Endothelial cell of umbilical vein (primary cell): ENCODE measurements around the gene CHID1.

ENCODE experiments used
- EZH2 ChIP-seq: IDR thresholded peaks from 2 replicates; pipeline ENCODE4 v1.6.1; 2012; ENCODE audit warnings: borderline replicate concordance, low read depth, mild to moderate bottlenecking, moderate library complexity, low read length, inconsistent platforms; ENCODE audit not compliant: severe bottlenecking
- FOS ChIP-seq: IDR thresholded peaks from 2 replicates; pipeline ENCODE4 v1.6.1; 2011; ENCODE audit warnings: mild to moderate bottlenecking, low read length, moderate library complexity, borderline replicate concordance; ENCODE audit not compliant: insufficient read depth
- POLR2A ChIP-seq: IDR thresholded peaks from 2 replicates; pipeline ENCODE4 v1.6.1; 2012; ENCODE audit warnings: low read depth, mild to moderate bottlenecking, control low read depth, low read length
- POLR2AphosphoS5 ChIP-seq: IDR thresholded peaks from 2 replicates; pipeline ENCODE4 v1.6.1; 2012; ENCODE audit warnings: low read depth, mild to moderate bottlenecking, control low read depth, low read length, moderate library complexity; ENCODE audit not compliant: insufficient read depth
- TF ChIP-seq, protein P1 (sequence below), 2 donors: IDR thresholded peaks; 1 replicate in 1 of 2; 2 replicates in 1 of 2; pipeline ENCODE4 v1.5.1; 2011; ENCODE audit warnings: low read length in 2 of 2, mild to moderate bottlenecking in 2 of 2, moderate library complexity in 2 of 2, control low read depth in 1 of 2, inconsistent platforms in 1 of 2, low read depth in 1 of 2; ENCODE audit not compliant: insufficient read depth in 1 of 2; ENCODE audit errors: extremely low read depth in 1 of 2
- TF ChIP-seq, protein P2 (sequence below): IDR thresholded peaks from 2 replicates; pipeline ENCODE4 v1.6.1; 2011; ENCODE audit not compliant: insufficient read depth, insufficient read length

DNA sequence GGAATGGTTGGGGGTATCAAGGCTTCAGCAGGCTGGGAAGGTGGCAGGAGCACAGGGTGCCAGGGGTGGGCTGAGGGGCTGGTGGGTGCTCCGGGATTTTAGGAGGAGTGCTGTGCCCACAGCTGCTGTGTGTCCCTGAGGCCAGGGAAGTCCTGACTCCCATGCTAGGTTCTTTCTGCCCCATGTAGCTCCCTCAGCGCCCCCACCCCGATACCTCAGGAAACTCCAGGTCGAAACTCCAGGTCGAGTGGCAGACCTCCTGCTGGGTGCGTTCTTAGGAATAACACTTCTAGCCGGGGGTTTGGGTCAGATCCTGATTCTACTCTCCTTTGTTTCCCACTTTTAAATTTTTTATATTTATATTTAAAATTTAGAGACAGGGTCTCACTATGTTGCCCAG is 23.3 kb upstream of the CHID1 start:
- TF ChIP-seq, protein P1, sequence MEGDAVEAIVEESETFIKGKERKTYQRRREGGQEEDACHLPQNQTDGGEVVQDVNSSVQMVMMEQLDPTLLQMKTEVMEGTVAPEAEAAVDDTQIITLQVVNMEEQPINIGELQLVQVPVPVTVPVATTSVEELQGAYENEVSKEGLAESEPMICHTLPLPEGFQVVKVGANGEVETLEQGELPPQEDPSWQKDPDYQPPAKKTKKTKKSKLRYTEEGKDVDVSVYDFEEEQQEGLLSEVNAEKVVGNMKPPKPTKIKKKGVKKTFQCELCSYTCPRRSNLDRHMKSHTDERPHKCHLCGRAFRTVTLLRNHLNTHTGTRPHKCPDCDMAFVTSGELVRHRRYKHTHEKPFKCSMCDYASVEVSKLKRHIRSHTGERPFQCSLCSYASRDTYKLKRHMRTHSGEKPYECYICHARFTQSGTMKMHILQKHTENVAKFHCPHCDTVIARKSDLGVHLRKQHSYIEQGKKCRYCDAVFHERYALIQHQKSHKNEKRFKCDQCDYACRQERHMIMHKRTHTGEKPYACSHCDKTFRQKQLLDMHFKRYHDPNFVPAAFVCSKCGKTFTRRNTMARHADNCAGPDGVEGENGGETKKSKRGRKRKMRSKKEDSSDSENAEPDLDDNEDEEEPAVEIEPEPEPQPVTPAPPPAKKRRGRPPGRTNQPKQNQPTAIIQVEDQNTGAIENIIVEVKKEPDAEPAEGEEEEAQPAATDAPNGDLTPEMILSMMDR (IDR thresholded peaks at IDR 0.05; ENCODE audit: extremely low read depth in 1 of 2, insufficient read depth in 1 of 2, low read depth in 1 of 2, low read length in 2 of 2): no peak
- TF ChIP-seq, protein P2, sequence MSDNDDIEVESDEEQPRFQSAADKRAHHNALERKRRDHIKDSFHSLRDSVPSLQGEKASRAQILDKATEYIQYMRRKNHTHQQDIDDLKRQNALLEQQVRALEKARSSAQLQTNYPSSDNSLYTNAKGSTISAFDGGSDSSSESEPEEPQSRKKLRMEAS: no peak
- TF ChIP-seq FOS (no peak), POLR2A (no peak), EZH2 (no peak), POLR2AphosphoS5 (no peak)
